ENCODE measurements around the gene ZNF219. TPM values are rescaled to one million over a fixed set of nuclear protein-coding genes. Genes with fewer than 3 reads are reported as not detected.

The ZNF219 gene
- total RNA-seq, 1 experiment from 2014 or later = 84.5 TPM

DNA sequence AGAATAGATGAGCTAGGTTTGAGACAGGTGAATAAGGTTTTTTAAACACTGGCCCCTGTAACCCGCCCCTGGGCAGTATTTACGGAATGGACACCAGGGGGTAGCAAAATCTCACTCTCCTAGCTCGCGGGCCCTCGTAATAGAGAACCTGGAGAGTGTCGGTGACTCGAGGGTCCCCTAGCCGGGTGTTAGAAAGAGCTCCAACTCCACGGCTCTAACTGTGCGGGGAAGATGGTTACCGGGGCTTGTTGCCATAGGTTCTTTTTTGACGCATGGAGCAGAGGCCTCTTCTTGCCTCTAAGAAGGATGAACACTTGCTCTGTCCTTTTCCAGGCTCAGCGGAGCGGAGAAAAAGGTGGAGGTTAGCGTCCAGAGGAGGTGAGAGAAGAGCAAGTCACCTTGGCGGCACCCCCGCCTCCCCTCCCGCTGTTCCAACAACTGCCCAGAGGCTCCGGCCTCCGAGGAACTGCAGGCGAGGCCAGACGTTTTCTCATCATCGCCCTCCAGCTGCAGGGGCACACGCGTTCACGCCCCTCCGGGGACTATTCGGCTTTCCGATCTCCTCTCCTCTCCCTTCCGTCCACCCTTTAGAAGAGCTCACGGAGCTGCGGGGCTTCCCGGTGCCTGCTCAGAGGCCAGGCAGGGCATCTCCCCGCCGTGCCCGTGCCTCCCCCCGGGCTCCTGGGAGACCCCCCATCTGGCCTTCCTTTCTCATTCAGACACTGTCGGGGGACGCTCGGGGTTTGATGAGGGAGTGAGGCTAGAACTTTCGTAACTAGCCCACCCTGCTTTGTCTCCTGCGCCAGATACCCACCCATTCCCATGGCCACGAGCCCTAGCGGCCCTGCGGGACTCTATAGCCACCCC, 29.7 kb downstream of the ZNF219 start:
- Histone ChIP-seq H3K56ac (ENCODE audit: insufficient read length, low read depth, low read length) (no peak overlapping the region), H3K27ac (ENCODE audit: insufficient read length, low read depth, low read length) (no peak overlapping the region), H3T11ph (ENCODE audit: low read length) (no peak overlapping the region), H3K79me2 (ENCODE audit: insufficient read depth, low read length) (no peaks in the 10 kb centered on the region), H3K27me3 (ENCODE audit: insufficient read depth, low read length) (no peaks in the 10 kb centered on the region), H2BK5ac (ENCODE audit: insufficient read length, low read length) (no peak overlapping the region), H2BK20ac (ENCODE audit: low read depth, low read length, poor library complexity, severe bottlenecking) (no peak overlapping the region), H3K9me3 (ENCODE audit: control insufficient read depth, low read depth, low read length) (no peaks in the 10 kb centered on the region), H4K91ac (ENCODE audit: insufficient read length, low read depth, low read length) (no peak overlapping the region), H3K23me2 (ENCODE audit: insufficient read length, low read depth, low read length, poor library complexity, severe bottlenecking) (peaks cover 31% of the 10 kb centered on the region), H3K4ac (ENCODE audit: low read depth, low read length) (no peak overlapping the region), H3K4me1 (ENCODE audit: insufficient read depth, low read length) (peaks cover 4% of the 10 kb centered on the region; the same call in 1 of the 2 replicates), H3K23ac (ENCODE audit: insufficient read length, low read depth, low read length) (no peak overlapping the region), H2BK12ac (ENCODE audit: insufficient read length, low read depth, low read length) (no peak overlapping the region), H3K14ac (ENCODE audit: insufficient read depth, low read length) (no peak overlapping the region), H4K20me1 (ENCODE audit: control insufficient read depth, insufficient read depth, insufficient read length) (no peaks in the 10 kb centered on the region), H2BK15ac (ENCODE audit: low read depth, low read length) (no peak overlapping the region), H4K8ac (replicated peaks; ENCODE audit: insufficient read length, low read depth, low read length) (no peak overlapping the region), H3K4me2 (ENCODE audit: insufficient read depth, insufficient read length, low read length) (peak overlapping the region; percentile 85), H3K9ac (ENCODE audit: extremely low read depth, insufficient read length, low read length) (peak overlapping the region; percentile 26), H2AK5ac (ENCODE audit: insufficient read length, low read length) (no peak overlapping the region), H3K79me1 (ENCODE audit: insufficient read depth, low read depth, low read length, poor library complexity, severe bottlenecking) (no peaks in the 10 kb centered on the region), H4K5ac (ENCODE audit: insufficient read length, low read depth, low read length) (no peak overlapping the region), H2AFZ (ENCODE audit: low read length) (no peak overlapping the region), H2BK120ac (ENCODE audit: low read depth, low read length, poor library complexity, severe bottlenecking) (no peak overlapping the region), H3K18ac (ENCODE audit: insufficient read length, low read depth, low read length) (no peak overlapping the region)
- no CpG with 5 or more reads among the region's 45 CpGs for WGBS (ENCODE audit: extremely low coverage, insufficient read length, low lambda C conversion rate)
- Mint-ChIP-seq H3K4me3 (peak overlapping the region; percentile 88 to 92), H3K9me3 (no peaks in the 10 kb centered on the region), H3K36me3 (ENCODE audit: insufficient read depth in 1 of 3, low read depth in 3 of 3) (peaks cover 10 to 19% (median 14%) of the 10 kb centered on the region in 3 experiments), H3K27me3 (ENCODE audit: low read depth) (peaks cover 20% of the 10 kb centered on the region), H3K27ac (peak overlapping the region in 2 of 3 experiments; percentile 73 to 89; a peak in 4 of 7 replicates), H3K4me1 (peaks cover 28 to 32% of the 10 kb centered on the region in 2 experiments)
- DNase-seq = peak; percentile 63
- TF ChIP-seq, protein P1, sequence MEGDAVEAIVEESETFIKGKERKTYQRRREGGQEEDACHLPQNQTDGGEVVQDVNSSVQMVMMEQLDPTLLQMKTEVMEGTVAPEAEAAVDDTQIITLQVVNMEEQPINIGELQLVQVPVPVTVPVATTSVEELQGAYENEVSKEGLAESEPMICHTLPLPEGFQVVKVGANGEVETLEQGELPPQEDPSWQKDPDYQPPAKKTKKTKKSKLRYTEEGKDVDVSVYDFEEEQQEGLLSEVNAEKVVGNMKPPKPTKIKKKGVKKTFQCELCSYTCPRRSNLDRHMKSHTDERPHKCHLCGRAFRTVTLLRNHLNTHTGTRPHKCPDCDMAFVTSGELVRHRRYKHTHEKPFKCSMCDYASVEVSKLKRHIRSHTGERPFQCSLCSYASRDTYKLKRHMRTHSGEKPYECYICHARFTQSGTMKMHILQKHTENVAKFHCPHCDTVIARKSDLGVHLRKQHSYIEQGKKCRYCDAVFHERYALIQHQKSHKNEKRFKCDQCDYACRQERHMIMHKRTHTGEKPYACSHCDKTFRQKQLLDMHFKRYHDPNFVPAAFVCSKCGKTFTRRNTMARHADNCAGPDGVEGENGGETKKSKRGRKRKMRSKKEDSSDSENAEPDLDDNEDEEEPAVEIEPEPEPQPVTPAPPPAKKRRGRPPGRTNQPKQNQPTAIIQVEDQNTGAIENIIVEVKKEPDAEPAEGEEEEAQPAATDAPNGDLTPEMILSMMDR (conservative IDR thresholded peaks at IDR 0.05) = peak; percentile 65

Measured in H9 (cell line).